A673 (cell line): ENCODE data around the gene RAP1GAP2.

Experiments
- CTCF ChIP-seq: fragments of 300-800, 200-600 bp; sonication (generic); conservative IDR thresholded peaks from 2 replicates; pipeline ENCODE4 v1.5.1; 2017; ENCODE audit warnings: low read depth, mild to moderate bottlenecking, antibody characterized with exemption, low read length, moderate library complexity, mixed read lengths
- EZH2 ChIP-seq: fragments of 200-600 bp; sonication (generic); IDR thresholded peaks from 2 replicates; pipeline ENCODE4 v1.6.1; 2017; ENCODE audit warnings: borderline replicate concordance, low read depth, mild to moderate bottlenecking, mixed read lengths, antibody characterized with exemption, low read length; ENCODE audit not compliant: poor library complexity, severe bottlenecking

GRCh38 chr17:3025421-3026124 lies 229.3 kb downstream of the RAP1GAP2 start:
- TF ChIP-seq CTCF (no peak), EZH2 (no peak)
